ENCODE data around the gene MAP7.

DNA sequence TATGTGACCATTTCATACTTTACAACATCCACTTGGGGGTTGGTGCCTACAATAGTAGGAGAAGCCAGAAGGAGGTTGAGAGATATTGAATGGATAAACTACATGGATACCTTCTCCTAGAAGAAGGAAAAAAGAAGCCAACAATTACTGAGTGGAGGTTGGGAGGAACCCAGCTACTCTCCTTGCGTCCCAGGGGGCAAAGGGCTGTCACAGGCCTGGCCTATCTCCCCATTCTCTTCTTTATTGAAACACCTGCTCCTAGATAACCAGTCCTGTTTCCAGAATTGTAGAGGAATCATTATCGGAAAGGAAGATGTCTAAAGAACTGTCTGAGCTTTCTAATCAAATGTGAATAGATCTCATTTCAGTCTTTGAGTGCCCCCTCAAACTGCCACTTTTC is 115.1 kb downstream of the MAP7 start:
- no peak for TF ChIP-seq POLR2A (IDR thresholded peaks at IDR 0.05; ENCODE audit: low read depth, low read length)
- no peak for TF ChIP-seq POLR2AphosphoS5 (IDR thresholded peaks at IDR 0.05; ENCODE audit: low read depth, low read length)
- no peak for TF ChIP-seq TAF1 (IDR thresholded peaks at IDR 0.05; ENCODE audit: borderline replicate concordance, low read depth, low read length)

All from GM12892 (cell line).